ENCODE measurements around the gene ITIH3.

DNA sequence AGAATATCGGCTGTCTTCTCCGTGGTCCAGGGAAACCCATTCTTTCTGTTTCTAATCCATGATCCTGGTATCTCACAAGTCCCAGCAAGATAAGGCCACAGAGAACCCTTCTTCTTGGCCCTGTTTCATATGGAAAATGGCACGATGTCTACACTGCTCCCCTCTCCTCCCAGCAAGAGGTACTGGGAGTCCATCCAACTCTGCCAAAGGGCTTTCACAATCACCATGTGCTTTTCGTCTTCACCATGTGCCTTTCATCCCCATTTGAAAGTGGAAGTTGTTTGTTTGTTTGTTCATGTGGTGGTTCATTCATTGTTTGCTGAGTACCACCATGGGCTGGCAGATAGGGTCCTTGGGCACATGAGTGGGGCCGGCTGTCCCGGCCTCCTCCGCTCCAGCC lies 5.5 kb downstream of the ITIH3 start:
- TF ChIP-seq, protein P1, sequence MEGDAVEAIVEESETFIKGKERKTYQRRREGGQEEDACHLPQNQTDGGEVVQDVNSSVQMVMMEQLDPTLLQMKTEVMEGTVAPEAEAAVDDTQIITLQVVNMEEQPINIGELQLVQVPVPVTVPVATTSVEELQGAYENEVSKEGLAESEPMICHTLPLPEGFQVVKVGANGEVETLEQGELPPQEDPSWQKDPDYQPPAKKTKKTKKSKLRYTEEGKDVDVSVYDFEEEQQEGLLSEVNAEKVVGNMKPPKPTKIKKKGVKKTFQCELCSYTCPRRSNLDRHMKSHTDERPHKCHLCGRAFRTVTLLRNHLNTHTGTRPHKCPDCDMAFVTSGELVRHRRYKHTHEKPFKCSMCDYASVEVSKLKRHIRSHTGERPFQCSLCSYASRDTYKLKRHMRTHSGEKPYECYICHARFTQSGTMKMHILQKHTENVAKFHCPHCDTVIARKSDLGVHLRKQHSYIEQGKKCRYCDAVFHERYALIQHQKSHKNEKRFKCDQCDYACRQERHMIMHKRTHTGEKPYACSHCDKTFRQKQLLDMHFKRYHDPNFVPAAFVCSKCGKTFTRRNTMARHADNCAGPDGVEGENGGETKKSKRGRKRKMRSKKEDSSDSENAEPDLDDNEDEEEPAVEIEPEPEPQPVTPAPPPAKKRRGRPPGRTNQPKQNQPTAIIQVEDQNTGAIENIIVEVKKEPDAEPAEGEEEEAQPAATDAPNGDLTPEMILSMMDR (IDR thresholded peaks at IDR 0.05), result no peak
- no peak for TF ChIP-seq POLR2A (IDR thresholded peaks at IDR 0.05)
